Dermis blood vessel endothelial cell (primary cell): ENCODE results near the gene DGKG. TPM values are rescaled to one million over a fixed set of nuclear protein-coding genes. Genes with fewer than 3 reads are reported as not detected.

Experiments used
- DNase-seq: peaks from one replicate; pipeline ENCODE4 v3.0.0; 2010
- total RNA-seq: library from RNA; depleted of rRNA; stranded (reverse); fragments of >200 nt; gene quantifications from 2 replicates; pipeline ENCODE4 v1.2.3, GENCODE V29; 2014

DGKG gene
- total RNA-seq, 1 donor from 2014 or later: under 0.01 TPM

DNA sequence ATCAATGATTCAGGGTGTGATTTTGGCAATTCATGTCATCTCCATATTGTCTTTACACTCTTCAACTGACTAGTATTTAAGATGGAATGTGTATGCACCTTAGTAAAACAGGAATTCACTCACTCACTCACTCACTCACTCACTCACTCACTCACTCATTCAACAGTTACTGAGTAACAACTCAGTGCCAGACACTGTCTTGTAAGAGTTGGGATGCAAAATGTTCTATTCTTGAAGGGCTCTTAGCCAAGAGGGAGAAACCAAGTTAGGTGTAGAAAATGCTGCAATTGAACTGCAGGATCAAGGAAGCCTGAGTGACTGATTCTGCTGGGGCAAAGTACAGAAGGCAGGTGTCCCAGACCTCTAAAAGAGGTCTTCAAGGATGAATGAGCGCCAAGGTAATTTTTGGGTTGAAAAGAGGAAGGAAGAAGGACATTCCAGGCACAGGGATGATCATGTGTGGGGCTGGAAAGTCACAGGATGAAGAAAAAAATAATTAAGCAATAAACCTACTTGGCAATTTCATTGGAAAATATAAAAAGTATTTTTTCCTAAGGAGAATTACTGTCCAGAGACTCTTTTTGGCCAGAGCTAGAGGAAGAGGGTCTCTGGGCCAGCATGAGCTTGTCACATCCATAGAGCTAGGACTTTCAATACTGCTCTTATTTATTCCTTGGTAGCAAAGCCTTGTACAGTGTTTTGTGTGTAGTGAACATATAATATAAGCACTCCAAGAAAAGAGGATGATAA, 194.2 kb downstream of the DGKG start:
- DNase-seq: no peak

DNA sequence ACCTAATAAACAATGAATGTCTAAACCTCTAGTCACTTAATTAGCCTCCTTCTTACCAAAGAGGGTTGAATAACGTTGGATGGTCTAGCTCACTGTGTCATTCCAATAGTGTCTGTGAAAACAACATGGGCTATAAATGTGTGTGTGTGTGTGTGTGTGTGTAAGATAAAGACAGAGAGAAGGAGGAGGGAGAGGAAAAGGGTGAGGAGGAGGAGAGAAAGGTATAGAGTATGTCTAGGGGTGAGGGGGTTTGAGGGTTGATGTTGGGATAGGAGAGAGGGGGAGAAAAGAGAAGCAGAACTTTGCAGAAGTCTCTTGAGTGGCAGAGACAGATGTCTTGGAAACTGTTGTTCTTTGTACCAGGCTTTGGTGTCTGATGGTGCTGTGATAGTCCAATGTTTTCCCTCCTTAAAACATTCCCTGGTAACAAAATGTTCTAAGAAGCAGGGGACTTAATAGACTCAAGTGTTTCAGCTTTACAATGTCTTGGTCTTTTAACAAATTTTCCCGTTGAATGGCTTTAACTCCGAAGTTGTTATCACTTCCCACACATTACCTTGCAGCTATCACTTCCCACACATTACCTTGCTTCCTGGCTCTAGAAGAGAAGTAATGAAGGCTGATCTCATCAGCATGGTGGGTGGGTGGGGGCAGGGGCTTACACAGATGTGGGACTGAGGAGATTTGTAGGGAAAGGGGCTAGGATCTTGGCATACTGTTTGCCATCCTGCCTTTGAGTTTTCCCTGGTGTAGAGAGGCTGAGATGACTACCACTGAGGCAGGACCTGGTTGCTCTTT, 195.3 kb downstream of the DGKG start:
- DNase-seq: no peak

DNA sequence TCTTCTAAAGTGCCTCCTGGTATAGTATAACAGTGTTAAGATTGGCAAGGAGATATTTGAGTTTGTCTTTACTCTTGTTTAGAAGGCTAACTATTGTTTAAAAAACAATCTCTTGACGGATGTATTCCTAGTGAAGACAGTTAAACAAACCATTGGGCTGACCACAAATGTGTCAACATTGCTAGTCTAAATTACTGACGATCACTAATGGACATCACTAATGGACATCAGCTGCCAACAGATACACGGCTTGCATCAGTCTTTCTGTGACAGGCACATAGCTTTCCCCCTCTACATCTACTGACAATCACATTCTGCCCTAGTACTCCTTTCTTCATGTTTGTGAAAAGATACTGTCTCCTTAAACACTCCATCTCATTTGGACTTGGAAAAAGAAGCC, 196.0 kb downstream of the DGKG start:
- no peak for DNase-seq

DNA sequence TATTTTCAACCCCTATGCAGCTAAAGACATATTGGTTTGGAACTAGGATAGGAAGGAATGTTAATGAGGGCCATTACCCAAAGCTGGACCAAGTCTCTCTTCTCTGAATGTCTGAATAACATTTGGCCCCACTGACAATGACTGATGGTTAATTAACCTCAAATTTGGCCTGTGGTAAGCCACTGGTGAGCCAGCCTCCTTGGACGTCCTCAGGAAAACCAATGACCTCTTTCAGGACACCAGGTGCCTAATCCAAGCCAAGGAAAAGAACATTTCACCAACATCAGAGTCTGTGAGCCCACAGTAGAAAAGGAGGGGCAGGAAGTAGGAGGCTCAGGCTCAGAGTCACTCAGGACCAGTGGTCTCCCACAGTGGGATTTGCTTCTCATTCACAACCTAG, 196.7 kb downstream of the DGKG start:
- no peak for DNase-seq

DNA sequence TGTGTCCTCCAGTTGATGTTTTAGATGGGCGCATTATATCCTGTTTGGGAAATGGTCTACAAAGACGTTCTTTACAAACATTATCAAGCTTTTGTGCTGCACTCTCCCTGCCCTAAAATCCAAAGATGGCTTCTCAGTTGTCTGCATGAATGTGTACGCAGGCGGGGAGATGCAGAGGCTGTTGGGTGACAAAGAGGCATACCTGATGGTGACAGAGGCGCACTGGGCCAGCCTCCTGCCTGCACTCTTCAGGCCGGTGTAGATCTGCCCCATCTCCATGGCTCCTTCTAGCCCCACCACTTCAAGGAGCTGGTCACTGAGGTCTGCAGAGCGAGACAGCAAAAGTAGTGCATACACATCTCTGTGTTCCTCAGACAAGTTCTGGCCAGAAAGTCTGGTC, 197.3 kb downstream of the DGKG start:
- no peak for DNase-seq

DNA sequence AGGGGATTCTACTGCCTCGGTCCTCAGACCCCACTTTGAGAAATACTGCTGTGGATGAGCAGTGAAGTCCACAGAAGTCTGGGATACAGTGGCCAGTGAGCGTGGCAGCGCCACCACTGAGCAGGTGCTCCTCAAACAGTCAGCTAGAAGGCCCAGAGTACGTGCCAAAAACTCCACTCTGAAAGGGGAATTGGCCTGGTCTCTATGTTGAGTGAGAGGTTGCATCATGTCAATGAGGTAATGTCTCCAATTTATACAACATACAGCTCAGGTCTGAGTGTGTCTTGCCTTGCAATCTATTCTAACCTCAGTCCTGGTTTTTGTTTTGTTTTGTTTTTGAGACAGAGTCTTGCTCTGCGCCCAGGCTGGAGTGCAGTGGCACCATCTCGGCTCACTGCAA, 199.8 kb downstream of the DGKG start:
- DNase-seq: no peak

DNA sequence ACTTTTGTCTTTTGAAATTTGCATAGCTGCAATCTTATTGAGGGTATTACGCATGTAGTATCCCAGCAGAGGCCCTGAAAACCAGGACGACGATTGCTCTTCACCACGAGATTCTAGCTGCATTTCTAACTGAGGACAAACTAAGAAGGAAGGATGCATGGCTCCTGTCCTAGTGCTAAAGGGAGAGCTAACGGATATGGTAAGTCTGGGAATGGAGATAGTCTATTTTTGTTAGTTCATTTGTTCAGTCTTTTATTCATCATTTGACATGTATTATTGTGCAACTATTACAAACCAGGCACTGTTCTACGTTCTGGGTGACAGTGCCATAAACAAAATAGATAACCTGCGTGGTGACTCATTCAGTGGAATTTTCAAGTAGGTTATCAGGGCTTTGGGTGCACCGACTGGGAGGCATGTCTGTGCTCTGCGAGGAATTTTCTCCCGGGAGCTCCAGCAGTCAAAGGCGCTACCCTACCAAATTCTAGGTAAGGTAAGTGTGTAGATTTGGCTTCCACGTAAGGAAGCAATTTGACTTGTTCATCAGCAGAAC, 201.3 kb downstream of the DGKG start:
- no peak for DNase-seq

DNA sequence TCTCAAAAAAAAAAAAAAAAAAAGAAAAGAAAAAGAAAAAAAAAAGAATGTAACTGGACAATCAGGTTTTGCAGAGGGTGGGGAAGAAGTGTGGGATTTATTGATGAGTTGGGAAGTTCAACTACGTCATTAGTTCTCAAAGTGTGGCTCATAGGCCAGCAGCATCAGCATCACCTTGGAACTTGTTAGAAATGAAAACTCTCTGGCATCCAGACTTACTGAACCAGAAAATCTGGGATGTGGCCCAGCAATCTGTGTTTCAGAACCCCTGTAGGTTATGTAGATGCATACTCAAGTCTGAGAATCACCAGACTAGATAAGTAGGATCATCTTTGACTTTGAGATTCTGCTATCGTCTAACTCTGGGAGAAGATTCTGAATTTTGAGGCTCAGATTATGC, 207.4 kb downstream of the DGKG start:
- no peak for DNase-seq

DNA sequence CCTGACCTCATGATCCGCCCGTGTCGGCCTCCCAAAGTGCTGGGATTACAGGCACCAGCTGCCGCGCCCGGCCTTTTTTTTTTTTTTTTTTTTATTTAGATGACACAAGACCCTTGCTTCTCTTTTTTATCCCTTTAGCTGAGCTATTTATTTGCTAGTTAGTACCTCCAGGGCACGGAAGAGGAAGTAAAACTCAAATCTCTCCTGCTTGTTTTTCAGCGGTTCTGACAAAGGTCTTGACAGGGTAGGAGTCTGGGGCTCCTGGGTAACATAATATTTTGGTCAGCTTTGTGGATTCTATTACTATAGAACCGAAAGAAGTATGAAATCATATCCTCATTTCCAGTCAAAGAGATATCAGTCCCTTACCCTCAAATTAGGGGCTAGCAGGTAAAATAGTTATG, 209.1 kb downstream of the DGKG start:
- DNase-seq: no peak

DNA sequence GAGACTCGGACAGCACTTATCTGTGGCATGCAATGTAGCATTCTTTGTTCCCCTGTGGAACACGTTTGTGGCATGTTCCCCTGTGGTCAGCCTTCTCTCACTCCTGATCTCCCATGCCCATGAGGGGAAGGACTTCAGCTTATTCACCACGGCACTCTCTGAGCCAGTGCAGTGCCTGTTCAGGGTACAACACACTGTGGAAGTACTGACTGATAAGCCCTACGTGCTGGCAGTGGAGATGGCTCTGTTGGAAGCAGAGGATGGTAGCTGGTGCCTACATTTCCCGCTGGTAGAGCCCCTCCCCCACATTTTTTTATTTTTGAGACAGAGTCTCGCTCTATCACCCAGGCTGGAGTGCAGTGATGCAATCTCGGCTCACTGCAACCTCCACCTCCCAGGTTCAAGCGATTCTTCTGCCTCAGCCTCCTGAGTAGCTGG, 209.7 kb downstream of the DGKG start:
- DNase-seq: no peak

DNA sequence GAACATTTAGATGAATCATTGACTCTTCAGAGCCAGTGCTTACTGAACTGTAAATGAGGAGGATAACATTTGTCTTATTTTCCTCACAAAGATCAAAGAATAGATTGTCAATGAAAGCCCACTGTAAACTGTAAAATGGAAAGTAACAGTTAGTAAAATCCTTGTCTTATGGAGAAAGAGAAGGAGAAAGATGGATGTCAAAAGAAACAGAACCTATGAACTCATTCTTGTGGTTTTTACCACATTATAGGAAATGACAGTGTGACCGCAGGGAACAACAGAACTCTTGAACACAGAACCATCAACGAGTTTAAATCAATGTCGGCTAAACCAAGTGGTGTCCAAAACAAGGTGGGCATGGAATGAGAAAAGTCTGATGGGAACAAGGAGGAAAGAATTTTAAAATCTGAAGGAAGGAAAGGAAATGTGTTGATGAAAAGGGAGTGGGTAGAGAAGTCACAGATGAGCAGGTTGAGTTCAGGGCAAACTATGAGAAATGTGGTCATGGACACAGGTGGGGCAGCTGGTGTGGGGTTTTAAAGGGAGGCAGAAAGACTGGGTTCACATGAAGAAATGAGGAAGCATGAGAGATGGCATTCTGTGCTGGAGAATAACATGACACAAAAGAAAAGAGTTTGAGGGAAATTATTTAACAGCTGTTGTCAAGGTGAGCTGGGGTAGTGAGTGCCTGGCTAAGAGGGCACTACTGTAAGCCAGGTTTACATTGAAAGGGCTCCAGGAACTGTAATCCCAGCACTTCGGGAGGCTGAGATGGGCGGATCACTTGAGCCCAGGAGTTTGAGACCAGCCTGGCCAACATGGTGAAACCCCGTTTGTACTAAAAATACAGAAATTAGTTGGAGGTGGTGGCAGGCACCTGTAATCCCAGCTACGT, 210.7 kb downstream of the DGKG start:
- DNase-seq: no peak

DNA sequence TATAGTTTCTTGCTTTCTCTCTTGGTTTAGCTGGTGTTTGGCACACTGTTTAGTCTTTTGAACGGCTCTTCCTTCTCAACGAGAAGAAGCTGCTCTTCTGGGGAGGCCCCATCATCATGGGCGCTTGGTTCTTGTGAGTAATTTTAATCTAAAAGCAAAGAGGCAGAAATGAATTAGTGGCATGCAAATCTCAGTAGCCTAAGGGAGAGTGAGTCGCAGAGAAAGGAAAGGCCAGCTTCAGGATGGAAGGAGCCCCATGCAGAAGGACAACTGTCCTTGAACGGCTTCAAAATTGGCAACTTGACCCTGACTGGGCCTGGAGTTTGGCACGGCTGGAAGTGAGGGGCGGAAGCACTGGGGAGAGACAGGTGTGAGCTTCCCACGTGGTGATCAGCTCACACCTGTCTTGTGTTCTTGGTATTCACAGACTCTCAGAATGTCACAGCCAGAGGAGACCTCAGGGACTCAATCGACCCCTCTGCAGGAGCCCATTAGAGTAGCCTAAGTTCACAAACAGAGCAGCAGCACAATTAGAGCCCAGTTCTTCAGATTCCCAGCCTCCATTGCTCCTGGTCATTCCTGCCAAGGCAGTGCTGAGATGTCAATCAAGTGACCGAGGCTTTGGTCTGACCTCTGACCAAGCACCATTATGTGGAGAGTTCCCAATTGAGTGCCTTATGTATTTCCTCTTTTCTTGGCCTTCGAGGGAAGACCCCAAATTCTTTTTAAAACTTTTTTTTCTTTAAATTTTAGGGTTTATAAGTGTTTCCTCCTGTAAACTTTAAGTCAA, 211.8 kb downstream of the DGKG start:
- no peak for DNase-seq

DNA sequence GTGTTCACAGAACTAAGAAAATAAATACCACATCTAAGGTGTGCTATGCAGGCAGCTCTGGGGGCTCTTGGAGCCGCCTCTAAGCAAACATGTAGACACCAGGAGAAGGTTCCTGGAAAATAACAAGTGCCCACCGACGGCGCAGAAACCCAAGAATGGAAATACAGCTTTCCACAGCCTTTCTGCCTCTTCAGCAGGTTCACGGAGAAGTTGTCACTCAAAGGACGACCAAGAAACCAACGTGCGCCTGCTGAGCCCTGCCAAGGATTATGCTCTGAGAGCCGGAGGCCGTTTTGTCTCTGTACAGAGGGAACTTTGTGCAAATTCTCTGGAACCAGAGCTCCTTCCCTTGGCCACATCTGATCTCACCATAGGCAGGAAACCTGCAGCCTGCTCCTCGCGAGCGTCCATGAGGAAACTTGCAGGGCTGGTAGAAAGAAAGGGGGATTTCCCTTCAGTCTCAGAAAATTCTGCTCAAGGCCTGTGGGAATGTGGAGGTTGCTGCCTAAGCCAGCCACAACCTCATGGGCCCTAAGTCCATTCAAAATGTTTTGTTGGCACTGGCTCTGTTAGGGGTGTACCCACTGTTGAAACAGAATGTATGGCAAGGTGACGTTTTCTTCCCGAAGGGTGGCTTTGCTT, 212.6 kb downstream of the DGKG start:
- no peak for DNase-seq

DNA sequence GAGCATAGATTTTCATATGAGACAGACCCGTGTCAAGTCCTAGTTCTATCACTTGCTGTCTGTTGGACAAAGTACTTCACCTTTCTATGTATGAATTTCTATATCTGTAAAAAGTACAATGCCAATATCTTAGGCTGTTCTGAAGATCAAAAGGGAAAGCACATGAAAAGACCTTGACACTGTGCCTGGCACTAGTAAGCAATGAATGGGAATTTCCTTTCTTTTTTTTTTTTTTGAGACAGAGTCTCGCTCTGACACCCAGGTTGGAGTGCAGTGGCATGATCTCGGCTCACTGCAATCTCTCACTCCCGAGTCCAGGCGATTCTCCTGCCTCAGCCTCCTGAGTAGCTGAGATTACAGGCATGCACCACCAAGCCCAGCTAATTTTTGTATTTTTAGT, 217.8 kb downstream of the DGKG start:
- DNase-seq: no peak

DNA sequence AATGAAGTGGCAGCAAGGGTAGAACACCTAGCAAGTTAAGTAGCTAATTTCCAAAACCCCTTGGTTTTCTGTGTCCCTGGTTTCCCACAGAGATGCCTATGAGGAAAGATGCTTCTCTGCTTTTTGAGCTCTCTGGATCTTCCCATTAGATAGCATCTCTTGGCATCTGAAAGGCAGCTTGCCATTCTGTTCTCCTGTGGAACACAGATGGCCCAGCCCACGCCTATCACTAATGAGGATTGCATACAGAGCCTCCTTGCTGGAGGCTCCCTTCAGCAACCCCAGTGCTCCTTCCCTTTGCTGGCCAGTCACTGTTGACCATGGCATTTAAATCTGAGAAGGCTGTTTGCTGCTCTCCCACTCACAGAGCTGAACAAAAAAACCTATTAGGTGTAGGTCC, 218.8 kb downstream of the DGKG start:
- DNase-seq: no peak

DNA sequence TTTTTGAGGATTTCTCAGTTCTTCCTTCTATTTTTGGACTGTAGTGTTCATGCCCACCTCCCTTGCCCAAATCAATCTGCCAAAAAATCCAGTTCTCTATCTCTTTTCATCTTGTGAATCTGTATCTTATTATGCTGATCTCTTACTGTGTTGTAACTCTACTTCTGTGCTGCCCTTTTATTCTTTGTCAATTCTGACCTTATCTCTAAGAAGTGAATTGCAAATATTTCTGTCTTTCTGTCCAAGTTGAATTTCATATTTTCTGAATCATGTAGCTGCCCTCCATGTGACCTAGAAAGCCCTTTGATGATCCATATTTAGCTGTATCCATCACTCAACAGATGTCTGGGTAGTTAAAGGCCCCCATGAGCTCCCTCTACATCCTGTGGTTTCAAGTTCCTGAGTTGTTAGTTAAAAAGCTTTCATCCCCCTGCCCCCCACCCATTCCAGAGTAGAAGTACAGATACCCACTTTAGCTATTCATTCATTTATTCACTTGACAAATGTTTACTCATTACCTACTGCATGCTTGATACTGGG, 219.6 kb downstream of the DGKG start:
- DNase-seq: no peak

DNA sequence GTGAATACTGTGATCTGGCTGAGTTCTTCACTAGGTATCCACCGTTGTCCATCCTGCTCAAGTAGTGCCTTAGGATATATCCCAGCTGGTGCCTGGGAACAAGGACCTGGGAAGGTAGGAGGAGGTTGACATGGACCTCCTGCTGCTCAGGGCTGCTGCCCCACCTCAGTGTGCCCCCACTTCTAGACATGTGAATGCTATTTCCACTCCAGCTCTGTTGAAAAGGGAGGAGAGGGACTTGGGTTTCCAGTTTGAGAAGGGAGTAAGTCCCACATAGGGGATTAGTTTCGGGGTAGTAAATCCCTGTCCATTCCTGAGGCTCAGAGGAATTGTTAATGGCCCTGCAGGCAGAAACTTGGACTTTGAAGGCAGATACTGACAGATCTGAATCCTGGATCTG, 220.2 kb downstream of the DGKG start:
- DNase-seq: no peak

DNA sequence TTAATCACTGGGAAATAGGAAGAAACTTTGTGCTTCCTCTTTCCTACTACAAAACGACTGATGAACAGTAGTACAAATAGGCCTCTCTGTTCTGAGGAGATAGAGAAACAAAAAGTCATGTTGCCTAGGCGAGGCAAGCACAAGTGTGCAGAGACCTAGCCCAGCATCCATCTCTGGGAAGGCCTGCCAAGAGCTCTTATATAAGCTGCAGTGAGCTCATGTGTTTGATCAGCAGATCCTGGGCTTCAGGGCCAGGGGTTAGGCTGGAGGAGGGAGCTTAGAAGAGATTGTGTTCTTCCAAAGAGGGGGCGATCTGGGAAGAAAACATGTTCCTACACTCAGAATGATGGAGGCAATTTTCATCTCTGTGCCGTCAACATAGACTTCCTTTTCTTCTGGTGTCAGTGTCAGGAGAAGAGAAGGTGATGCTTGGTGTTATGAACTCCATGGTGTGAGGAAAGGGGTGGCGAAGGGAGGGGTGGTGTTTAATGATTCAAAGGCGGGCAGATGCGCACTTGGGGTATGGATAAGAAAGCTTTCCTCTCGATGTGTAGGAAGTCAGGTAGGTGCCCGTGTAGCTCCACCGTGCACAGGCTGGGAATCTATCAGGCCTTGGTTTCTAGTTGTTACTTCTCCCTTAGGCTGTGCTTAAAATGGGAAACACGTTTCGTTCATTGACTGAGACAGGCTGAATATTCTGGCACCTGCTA, 223.6 kb downstream of the DGKG start:
- DNase-seq: no peak

DNA sequence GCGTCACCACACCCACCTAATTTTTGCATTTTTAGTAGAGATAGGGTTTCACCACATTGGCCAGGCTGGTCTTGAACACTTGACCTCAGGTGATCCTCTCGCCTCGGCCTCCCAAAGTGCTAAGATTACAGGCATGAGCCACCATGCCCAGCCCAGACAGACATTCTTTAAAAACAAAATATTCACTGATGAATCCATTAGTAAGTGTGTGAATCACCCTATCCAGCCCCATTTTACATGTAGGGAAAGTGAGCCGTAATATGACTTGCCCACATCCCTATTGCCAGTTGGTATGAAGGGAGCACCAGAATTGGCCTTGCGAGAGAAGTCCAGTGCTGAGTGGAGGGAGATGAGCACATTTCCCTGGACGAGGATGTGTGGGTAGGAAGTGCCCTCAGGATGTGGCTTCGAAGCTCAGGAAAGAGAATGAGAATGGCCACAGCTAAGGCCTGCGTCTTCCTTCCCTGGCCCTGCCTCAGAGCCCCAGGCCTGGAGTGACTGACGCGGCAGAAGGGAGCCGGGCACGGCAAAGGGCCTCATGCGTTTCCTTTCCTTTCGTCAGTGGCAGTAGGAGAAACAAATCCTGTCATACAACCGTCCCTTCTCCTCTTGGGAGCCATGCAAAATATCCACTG, 224.9 kb downstream of the DGKG start:
- DNase-seq: no peak

DNA sequence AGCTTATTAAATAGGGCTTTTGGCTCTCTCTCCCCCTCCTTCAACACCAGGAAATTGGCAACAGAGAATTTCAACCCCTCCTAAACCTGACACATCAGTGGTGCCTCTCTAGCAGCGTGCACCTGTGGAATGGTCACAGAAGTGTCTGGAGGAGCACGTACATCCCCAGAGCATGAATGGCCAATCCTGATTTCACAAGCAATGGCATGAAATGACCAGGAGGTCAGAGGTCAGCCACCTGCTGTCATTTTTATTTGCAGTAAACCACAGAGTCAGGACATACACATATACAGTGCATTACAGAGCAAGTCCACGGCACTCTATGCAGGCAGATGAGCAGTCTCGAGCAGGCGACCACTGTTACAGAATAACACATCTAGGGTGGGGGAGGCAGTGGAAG, 228.1 kb downstream of the DGKG start:
- DNase-seq: no peak
